8988T (cell line): ENCODE measurements around the gene KCNT1.
A peak's percentile ranks its signal among the peaks of the same experiment; 100 is the strongest.

Experiments
- DNase-seq: peaks from one replicate; pipeline ENCODE4 v3.0.0; 2011

KCNT1 gene

DNA sequence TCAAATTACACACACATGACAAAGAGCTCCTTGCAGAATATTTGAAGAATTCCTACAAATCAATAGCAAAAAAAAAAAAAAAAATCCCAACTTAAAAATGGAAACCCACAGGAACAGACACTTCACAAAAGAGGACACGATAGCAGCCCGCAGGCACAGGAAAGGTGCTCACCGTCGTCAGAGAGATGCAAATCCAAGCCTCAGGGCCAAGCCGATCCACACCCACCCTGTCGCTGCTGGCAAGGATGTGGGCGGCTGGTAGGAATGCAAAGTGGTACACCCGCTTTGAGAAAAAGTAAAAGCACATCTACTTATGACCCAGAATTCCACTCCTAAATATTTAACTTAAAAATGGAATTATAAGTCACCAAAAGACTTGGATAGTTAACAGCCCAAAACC is 28.0 kb upstream of the KCNT1 start:
- DNase-seq = peak; percentile 7

DNA sequence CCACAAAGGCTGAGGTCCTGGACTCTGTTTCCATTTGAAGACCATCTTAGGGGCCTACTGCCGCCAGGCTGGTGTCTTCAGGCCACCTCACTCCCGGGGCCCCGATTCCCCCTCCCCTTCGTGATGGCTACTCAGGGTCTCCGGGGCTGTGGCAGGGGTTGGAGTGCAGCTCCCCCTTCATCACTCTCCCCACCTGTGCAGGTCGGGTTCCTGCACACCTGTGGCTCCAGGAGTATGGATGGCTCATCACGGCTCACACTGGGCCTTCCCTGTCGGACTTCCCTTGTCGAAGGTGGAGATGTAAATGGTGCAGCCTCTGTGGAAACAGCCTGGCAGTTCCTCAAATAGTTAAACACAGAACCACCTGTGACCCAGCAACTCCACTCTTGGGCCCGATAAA is 27.0 kb upstream of the KCNT1 start:
- DNase-seq = no peak

DNA sequence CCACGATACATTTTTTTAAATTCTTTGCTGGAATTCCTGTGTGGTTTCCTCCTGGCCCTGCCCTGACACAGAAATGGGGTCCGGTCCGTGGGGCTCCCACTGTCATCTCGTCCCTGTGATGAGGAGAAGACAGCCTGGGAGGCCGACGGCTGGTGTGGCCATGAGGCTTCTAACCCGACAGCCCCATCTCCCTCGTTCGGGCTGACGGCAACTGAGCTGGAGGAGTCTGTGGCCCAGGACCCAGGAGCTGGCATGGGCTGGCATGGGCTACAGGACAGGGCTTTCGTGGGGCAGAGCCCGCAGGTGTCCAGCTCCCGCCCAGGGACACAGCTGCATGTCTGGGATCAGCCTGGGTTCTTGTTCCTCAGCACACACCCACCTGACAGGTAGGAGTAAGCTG is 25.1 kb upstream of the KCNT1 start:
- no peak for DNase-seq

DNA sequence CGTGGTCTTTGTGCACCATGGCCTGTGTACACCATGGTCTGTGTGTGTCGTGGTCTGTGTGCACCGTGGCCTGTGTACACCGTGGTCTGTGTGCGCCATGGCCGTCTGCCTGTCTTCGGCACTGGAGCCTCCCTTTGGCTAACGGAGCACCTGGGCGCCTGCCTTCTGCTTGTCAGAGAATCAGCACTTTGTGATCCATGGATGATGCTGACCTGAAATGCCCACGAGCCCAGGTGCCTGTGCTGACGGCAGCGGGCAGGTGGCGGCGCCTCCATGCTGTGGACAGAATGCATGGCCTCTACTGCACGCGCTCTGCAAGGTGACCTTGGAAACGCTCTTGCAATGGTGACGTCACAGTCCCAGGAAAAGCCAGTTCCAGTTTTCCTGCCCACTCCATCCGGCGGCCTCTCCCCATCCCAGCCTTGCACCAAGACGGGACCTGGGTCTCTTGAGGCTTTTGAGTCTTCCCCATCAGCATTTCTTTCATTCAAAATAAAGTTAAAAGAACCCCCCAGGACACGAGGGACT is 24.3 kb upstream of the KCNT1 start:
- no peak for DNase-seq

DNA sequence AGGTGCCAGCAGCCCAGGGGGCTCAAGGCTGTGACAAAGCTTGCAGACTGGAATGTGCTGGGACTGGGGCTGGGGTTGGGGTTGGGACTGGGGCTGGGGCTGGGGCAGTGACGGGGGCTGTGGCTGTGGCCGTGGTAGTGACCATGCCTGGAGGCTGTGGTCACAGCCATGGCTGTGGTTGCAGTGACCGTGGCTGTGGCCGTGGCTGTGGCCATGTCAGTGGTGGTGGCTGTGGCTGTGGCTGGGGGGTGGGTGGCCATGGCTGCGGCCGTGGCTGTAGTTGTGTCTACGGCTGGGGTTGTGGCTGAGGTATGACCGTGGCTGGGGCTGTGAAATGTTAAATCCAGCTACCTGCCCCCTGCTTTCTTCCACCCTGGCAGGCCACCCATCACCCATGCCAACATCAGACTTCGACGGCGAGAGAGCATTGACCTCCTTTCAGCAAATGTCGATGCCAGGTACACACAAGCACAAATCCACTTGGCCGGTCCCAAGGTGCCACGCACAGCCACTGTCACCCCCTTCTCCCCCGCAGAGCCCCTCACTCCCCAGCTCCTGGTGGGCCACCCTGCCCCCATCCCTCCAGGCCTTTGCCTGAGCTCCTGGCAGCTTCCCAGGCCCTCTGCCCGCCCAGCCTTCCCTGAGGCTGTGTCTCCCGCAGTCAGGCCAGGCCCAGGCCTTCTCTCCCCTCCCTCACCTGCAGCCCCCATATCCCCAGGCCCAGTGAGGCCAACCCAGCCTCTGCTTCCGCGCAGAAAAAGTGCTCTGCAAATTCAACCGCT is 23.6 kb upstream of the KCNT1 start:
- DNase-seq = no peak

DNA sequence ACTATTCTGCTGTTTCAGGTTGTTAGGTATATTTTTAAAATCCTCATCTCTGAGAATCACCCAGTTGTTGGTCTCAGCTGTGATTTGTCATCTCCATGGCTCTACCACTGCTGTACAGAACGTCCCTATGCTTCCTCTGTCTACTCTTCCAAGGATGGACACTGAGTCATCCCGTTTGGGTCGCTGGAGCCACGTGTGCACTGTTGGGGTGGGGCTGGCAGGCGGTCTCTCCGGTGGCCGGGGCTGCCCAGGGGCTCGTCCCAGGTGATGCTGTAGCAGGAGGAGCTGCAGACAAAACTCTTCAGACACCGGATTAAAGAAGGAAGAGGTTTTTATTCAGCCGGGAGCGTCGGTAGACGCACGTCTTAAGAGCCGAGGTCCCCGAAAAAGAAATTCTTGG is 21.9 kb upstream of the KCNT1 start:
- DNase-seq = no peak

DNA sequence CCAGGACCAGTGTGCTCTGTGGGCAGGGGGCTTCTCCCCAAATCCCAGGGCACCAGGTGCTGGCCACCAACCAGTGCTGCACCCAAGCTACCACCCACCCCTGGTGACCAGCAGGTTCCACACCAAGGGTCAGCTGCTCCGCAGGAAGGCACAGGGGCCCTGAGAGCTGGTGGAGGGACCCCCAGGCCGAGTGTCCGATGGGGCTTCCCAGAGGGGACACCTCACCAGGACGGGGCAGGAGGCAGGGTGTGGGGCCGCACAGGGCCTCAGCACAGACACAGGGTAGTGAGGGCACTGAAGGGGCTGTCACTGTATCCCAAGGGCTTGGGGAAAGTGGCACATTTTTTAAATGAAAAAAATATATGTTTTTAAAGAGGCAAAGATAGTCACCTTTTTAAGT is 20.8 kb upstream of the KCNT1 start:
- no peak for DNase-seq

DNA sequence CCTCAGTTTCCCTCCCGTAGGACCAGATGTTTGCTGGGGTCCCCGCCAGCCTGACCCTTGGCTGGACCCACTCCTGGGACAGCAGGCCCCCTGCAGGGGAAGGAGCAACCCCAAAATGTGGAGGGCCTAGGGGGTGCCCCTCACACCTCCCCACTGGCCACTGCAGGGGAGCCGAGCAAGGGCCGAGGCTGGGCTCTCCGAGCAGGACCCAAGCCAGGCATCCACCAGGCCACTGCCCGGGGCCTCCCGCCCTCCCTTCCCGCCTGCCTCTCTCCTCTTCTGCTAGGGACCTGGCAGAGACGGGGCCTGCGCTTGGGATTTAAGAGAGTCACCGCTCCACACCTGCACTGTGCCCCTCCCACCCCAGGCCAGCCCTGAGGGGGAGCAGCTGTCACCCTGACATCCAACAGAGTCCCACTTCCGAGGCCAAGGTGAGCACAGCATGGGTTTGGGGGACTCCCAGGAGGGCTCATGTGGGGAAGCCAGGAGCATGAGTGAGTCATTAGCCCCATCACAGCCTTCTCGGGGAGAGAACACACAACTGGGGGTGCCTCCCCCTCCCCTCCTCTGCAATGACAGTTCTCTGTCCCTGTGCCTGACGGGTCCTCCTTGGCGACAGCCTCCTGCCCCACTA is 18.5 kb upstream of the KCNT1 start:
- no peak for DNase-seq

DNA sequence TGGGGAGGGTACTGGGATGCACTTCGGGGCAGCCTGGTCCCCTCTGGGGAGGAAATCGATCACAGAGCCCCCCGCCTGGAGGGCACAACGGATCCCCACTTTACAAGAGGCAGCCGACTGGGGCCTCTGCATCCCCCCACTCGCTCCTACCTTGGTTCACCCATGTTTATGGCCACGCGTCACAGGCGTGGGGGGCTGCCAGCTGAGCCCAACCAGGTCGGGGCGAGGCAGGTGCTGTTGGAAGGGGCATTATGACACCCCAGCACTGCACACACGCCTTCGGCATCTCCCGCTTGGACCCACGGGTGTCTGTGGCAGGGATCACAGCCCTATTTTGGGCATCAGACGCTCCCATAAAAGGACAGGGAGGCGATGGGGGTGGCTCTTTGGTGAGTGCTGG is 17.3 kb upstream of the KCNT1 start:
- no peak for DNase-seq

DNA sequence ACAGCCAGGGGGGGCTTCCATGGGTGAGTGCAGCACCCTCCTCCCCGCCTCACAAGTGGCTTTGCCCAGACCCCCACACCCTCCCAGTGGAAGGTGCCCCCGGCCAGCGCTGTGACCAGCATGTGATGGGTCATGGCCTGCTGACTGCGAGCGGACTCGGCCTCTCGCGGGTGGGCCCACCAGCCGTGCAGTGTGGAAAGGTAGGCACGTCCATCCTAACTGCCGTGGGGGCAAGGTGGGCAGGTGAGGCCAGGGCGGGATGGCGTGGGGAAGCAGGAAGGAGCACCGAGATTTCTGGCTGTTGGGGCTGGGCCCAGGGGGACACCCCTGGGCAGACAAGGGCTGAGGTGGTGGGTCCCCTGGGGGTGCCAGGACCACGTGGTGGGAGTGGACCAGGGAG is 14.8 kb upstream of the KCNT1 start:
- no peak for DNase-seq

DNA sequence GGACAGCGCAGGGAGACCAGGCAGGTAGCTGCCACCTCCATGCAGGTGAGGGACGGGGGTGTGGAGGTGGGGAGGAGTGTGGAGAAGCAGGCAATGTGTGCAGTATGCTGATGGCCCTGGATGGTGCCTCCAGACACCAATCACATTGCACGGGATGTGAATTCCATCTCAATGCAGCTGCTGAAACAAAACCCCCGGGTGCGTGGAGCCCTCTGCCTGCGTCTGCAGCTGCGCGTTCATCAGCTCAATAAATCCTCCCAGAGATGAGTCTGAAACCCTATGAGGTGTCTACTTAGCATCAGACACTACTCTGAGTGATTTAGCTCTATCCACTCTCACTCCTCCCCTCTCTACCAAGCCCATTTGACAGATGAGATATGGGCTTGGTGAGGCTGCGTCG is 13.0 kb upstream of the KCNT1 start:
- DNase-seq = no peak

DNA sequence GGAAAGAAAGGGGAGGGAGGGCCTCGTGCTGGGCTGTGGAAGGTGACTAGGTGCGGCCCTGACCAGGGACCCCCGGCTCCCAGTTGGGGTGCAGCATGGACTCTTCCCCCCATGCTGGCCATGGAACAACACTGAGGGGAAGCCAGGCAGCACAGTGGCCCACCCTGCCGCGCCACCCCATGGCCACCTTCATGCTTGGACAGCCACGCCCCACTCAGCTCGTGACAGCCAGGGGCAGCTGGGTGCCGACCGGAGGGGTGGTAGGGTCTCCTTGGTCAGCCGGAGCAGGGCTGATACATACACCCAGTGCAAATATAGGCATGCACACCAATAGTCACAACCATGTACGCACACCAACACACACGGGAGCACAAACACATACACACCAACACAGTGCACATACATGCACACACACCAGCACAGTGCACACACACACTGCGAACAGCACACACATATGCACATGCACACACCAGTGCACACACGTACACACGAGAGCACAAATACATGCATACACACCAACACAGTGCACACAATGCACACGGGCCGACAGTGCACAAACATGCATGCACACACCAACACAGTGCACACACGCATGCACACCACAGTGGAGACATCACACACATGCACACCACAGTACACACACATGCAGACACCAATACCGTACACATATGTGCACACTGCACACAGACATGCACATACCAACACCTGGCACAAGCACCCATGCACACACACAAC is 11.0 kb upstream of the KCNT1 start:
- DNase-seq = no peak

DNA sequence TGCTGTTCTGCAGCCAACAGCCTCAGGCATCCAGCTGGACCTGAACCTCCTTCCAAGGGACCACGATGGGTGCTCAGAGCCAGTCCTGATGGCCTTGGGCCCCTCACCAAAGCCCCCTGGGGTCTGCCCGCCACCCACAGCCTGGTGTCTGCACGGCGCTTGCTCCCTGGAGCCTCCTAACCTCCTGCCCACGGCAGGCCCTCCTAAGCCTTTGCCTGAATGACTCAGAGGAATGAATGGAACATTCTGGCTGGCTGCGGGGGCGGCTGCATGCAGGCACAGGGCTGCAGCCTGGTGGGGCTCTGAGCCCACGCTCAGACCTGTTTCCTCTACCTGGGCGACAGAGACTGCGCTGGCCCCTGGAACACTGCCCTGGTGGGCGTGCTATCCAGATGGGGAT is 9.6 kb upstream of the KCNT1 start:
- no peak for DNase-seq

DNA sequence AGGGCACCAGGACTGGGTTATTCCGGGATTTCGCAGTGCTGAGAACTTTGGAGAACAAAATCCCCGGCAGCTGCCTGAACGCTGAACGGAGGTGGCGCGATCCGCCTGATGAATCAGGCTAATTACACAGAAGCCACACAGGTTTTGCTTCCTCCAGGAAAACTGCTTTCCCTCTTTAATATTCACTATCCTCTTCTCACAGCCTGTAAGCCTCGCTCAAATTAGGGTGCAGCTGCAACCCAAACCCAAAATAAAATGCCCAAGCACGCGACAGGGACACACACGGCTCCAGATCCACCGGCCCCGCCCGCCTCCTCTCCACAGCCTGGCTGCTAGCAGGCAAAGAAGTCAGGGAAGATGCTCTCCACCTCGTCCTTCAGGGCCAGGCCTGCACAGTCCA is 8.7 kb upstream of the KCNT1 start:
- no peak for DNase-seq

DNA sequence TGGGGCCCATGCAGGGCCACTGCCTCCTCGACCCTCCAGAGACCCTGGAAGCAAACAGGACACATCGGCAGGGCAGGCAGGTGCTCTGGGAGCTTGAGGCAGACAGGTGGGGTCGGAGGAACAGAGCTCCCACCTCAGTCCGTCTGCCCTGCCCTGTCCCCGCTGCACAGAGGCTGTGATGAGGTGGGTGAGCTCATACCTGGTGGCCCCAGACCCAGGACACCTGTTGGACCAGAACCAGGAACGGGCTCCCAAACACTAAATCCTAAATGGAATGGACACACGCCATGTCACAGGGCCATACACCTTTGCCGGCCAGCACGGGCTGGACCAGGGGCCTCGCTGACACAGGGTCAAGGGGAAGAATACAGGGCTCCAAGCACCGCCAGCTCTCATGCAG is 8.2 kb upstream of the KCNT1 start:
- no peak for DNase-seq

DNA sequence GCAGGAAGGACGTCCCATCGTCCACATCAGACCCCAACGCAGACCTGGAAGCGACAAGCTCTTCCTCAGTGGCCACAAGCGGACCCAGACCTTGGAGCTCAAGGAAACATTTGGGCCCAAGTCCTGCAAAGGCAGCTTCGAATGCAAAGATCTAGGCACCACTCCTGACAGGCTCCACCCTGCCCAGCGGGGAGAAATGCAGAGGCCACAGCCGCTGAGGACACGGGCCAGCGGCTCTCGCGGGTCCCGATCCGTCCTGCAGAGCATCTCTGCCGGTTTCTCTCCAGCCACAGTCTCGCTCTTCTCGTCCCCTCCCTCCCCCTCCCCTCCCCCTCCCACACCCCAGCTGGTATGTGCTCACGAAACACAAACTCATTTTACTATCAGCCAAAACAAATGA is 7.6 kb upstream of the KCNT1 start:
- no peak for DNase-seq

DNA sequence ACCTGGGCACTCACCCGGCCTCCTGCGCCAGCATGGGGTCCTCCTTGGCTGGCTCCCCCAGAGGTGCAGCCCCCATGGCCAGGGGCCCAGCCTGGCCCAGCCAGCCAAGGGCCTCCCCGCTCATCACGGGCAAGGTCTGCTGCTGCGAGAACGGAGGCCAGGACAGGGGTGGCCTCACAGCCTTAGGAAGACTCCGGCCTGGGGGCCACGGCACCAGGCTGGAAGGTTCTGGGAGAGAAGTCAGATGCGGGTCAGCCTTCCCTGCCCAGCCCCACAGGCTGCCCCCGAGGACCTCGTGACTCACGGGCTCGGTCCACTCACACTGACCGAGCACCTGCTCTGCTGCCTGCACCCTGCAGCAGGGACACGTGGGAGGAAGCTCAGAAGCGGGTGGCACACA is 6.9 kb upstream of the KCNT1 start:
- DNase-seq = no peak

DNA sequence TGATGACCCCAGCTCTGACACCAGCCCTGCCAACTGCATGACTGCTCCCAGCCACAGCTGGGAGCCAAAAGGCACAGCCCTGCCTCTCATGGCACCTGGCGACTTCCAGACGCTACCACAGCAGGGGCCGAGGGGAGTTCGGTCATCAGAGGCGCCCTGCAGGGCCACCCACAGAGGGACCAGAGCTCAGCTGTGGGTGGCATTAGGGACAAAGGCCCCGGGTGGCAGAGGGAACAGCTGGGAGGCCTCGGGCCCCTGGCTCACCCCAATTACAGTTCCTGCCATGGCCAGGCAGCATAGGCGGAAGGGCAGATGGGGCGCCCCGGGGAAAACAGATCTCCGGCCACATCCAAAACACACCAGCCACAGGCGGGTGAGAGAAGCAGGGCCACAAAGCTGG is 6.3 kb upstream of the KCNT1 start:
- no peak for DNase-seq

DNA sequence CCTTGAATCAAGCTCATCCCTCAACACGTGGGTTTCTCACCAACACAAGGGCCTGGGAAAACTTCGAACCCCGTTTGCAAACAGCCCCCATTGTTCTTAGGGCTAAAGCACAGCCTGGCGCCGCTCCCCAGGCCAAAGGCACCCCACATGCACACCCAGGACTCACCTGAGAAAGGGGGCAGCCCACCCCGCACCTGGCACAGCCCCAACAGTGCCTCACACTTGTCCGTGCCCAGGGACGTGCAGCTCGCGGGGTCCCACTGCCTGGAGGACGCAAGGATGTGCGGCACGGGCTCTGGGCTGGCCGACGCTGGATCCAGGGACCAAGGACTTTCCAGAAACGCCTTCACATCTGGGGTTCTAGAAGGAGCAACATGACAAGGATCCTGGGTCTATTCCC is 5.5 kb upstream of the KCNT1 start:
- DNase-seq = no peak

DNA sequence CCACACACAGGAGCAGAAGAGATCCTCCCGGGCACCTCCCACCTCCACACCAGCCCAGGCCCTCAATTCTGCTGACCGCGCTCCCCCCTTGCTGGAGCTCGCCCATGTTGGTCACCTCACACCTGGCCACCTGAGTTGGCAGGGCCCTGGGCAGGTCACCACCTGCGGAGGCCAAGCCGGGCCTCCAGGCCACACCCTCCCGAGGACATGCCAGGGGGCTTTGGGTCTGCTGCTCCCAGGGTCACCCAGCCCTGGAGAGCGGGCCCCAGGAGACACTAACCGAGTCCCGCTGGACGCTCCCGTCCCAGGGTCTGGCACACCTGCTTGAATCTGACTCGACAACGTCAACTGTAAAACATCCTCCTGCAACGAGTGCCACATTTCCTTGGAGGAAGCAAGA is 4.8 kb upstream of the KCNT1 start:
- DNase-seq = no peak

DNA sequence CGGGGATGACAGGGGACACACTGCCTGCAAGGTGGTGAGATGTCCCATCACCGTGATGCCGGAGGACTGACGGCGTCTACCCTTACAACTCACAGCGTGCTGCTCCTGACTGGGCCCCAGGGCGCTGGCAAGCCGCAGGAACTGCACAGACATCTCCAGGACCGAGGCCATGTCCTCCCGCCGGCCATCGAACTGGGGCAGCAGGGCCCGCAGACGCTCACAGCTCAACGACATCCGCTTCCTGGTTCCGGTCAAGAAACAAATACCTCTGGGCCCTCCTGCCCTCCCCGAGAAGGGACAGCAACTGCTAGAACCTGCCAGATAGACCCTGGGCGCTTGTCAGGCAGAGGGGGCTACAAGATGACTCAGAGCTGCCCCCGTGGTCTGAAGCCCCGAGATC is 3.7 kb upstream of the KCNT1 start:
- no peak for DNase-seq

DNA sequence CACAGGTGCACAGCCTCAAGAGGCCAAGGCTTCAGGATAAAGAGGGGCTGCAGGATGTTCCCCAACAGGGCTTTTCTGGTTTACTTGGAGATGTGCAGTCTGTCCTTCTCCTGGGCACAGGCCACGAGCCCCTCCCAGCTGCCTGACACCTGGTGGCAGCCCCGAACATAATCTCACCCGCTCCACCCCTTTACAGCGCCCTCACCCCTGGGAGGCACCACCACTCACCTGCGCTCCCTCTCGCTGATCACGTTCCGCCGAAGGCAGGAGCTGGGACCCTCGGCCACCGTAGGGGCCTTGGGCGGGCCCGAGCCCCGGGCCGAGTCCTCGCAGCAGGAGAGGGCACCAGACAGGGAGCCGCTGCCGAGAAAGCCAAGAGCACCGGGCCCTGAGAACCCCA is 3.2 kb upstream of the KCNT1 start:
- DNase-seq = no peak

DNA sequence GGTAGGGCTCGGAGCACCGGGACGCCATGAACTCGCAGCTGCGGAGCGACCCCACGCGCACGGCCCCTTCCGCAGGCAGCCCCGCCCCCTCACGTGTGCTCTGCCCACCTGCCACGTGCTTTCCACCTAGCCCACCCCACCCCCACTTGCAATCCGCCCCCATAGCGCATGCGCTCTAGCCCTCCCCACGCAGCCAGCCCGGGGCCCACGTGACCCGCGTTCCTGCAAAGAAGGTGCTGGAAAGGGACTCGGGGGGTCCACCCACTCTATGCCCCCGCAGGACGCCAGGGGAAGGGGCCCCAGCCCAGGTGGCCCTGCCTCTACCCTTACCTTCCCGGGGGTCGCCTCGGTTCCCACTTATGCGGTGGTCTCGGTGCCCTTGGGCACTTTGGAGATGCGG is 2.5 kb upstream of the KCNT1 start, which contains the start of gene SOHLH1:
Gene SOHLH1, minus strand, starts transcription at position 42 of the 400 bp plus-strand sequence. Its CDS starts 14 bp downstream, at position 28.
- no peak for DNase-seq

DNA sequence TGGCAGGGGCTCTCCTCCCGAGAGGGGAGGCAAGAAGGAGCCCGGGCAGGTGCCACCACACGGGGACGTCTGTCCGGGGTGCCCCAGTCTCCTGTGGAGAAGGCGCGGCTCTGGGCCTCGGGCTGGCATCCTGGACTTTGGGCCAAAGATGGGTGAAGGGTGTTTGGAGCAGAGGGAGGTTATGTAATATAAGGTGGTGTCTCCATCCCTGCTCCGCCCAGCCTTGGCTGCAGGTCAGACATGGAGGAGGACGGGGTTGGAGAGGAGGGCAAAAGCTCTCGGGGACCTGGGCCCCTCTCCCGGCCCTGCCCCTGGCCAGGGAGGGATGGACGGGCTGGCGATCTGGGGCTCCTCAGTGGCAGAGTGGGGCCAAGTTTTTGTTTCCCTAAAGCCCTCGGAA is 1.5 kb upstream of the KCNT1 start:
- DNase-seq = no peak
